GM18909 (cell line): ENCODE measurements around the gene HIF1AN.
A peak's percentile ranks its signal among the peaks of the same experiment; 100 is the strongest.

Experiments
- ATAC-seq: cut with Tn5 transposase; IDR thresholded peaks from one replicate; pipeline ENCODE4 v1.9.1; 2021; ENCODE audit warnings: mild to moderate bottlenecking; ENCODE audit not compliant: unreplicated experiment, poor library complexity

The HIF1AN gene

GRCh38 chr10:100520811-100521210, 14.9 kb upstream of the HIF1AN start:
- no peak for ATAC-seq

- no peak for ATAC-seq
Observed at GRCh38 chr10:100522107-100522801, 13.5 kb upstream of the HIF1AN start.

- no peak for ATAC-seq
Observed at GRCh38 chr10:100522945-100523344, 12.8 kb upstream of the HIF1AN start.

- ATAC-seq: no peak
Observed at GRCh38 chr10:100524206-100524605, 11.5 kb upstream of the HIF1AN start.

- ATAC-seq: no peak
Observed at GRCh38 chr10:100524638-100525037, 11.1 kb upstream of the HIF1AN start.

GRCh38 chr10:100528123-100528886, 7.4 kb upstream of the HIF1AN start:
- no peak for ATAC-seq

- ATAC-seq: no peak
Observed at GRCh38 chr10:100528921-100529474, 6.7 kb upstream of the HIF1AN start.

- peak; percentile 68 for ATAC-seq
Observed at GRCh38 chr10:100529475-100530298, 6.1 kb upstream of the HIF1AN start, which contains the start of gene NDUFB8. Gene NDUFB8 (minus strand): TSS chr10:100529871. CDS start chr10:100529851, 20 bp downstream.

- ATAC-seq: no peak
Observed at GRCh38 chr10:100531761-100532160, 4.0 kb upstream of the HIF1AN start.

- ATAC-seq: no peak
Observed at GRCh38 chr10:100534726-100535125, 1.0 kb upstream of the HIF1AN start.

GRCh38 chr10:100535338-100535714, 417 bp upstream of the HIF1AN start:
- ATAC-seq: peak; percentile 5

GRCh38 chr10:100537475-100537874, 1.7 kb downstream of the HIF1AN start:
- no peak for ATAC-seq

- ATAC-seq: no peak
Observed at GRCh38 chr10:100544950-100545349, 9.2 kb downstream of the HIF1AN start.

GRCh38 chr10:100551196-100551595, 15.5 kb downstream of the HIF1AN start:
- ATAC-seq: no peak

- no peak for ATAC-seq
Observed at GRCh38 chr10:100551738-100552137, 16.0 kb downstream of the HIF1AN start.

- ATAC-seq: no peak
Observed at GRCh38 chr10:100553929-100554328, 18.2 kb downstream of the HIF1AN start.

GRCh38 chr10:100554902-100555301, 19.2 kb downstream of the HIF1AN start:
- no peak for ATAC-seq

GRCh38 chr10:100560248-100560647, 24.5 kb downstream of the HIF1AN start:
- no peak for ATAC-seq

GRCh38 chr10:100561005-100561404, 25.3 kb downstream of the HIF1AN start:
- ATAC-seq: no peak

- ATAC-seq: no peak
Observed at GRCh38 chr10:100562008-100562672, 26.4 kb downstream of the HIF1AN start.
